Measurements from ENCODE around the gene NRCAM.
"Not testable (repeated sequence)": the region's sequence is repeated elsewhere in the genome, so short reads cannot be mapped to it uniquely, and the experiment has no call there.

NRCAM gene

GRCh38 chr7:108402865-108403264, 53.4 kb downstream of the NRCAM start:
- H3F3A ChIP-seq (ENCODE audit: insufficient read depth, low read length): no peaks in the 10 kb centered on the region
- H2AFZ ChIP-seq (ENCODE audit: low read length): no peak overlapping the region
- no peak overlapping the region for H3K4me3 ChIP-seq (ENCODE audit: low read length)
- no peak overlapping the region for H3K4me2 ChIP-seq (ENCODE audit: low read depth, low read length)
- H3K9me3 ChIP-seq (replicated peaks; ENCODE audit: insufficient read depth, low read length): no peaks in the 10 kb centered on the region
- H3K36me3 ChIP-seq (replicated peaks; ENCODE audit: insufficient read depth, low read length): no peaks in the 10 kb centered on the region
- no peaks in the 10 kb centered on the region for H4K20me1 ChIP-seq (ENCODE audit: insufficient read depth, low read length)
- no peak overlapping the region for H3K27ac ChIP-seq (ENCODE audit: low read length)
- no peak for DNase-seq
- no peaks in the 10 kb centered on the region for H3K9me2 ChIP-seq (replicated peaks; ENCODE audit: insufficient read depth, low read length)
- no peaks in the 10 kb centered on the region for H3K79me2 ChIP-seq (ENCODE audit: low read length)
- no peak overlapping the region for H3K9ac ChIP-seq (ENCODE audit: low read length)
- TF ChIP-seq EZH2 (optimal IDR thresholded peaks at IDR 0.05; ENCODE audit: low read depth, low read length) (no peak), EZH2phosphoT487 (IDR thresholded peaks at IDR 0.05; ENCODE audit: low read length) (no peak), CTCF (IDR thresholded peaks at IDR 0.05; ENCODE audit: low read length) (no peak)
- no peaks in the 10 kb centered on the region for H3K27me3 ChIP-seq (replicated peaks; ENCODE audit: insufficient read depth, low read length)
- no peaks in the 10 kb centered on the region for H3K4me1 ChIP-seq (ENCODE audit: low read length)

GRCh38 chr7:108396080-108396479, 60.2 kb downstream of the NRCAM start:
- H3K4me2 ChIP-seq (ENCODE audit: low read depth, low read length): no peak overlapping the region
- no peak overlapping the region for H3K27ac ChIP-seq (ENCODE audit: low read length)
- no peak overlapping the region for H3K9ac ChIP-seq (ENCODE audit: low read length)
- no peak overlapping the region for H3K4me3 ChIP-seq (ENCODE audit: low read length)
- H3K27me3 ChIP-seq (replicated peaks; ENCODE audit: insufficient read depth, low read length): no peaks in the 10 kb centered on the region
- H3K4me1 ChIP-seq (ENCODE audit: low read length): no peaks in the 10 kb centered on the region
- no peaks in the 10 kb centered on the region for H3K36me3 ChIP-seq (replicated peaks; ENCODE audit: insufficient read depth, low read length)
- no peaks in the 10 kb centered on the region for H4K20me1 ChIP-seq (ENCODE audit: insufficient read depth, low read length)
- no peak overlapping the region for H2AFZ ChIP-seq (ENCODE audit: low read length)
- TF ChIP-seq CTCF (IDR thresholded peaks at IDR 0.05; ENCODE audit: low read length): no peak
- TF ChIP-seq EZH2 (optimal IDR thresholded peaks at IDR 0.05; ENCODE audit: low read depth, low read length): no peak
- TF ChIP-seq EZH2phosphoT487 (IDR thresholded peaks at IDR 0.05; ENCODE audit: low read length): no peak
- DNase-seq: no peak
- H3F3A ChIP-seq (ENCODE audit: insufficient read depth, low read length): no peaks in the 10 kb centered on the region
- H3K79me2 ChIP-seq (ENCODE audit: low read length): no peaks in the 10 kb centered on the region
- H3K9me2 ChIP-seq (replicated peaks; ENCODE audit: insufficient read depth, low read length): 0 out of 2 replicates have a peak, but pooled peaks cover 2% of the 10 kb centered on the region
- no peaks in the 10 kb centered on the region for H3K9me3 ChIP-seq (replicated peaks; ENCODE audit: insufficient read depth, low read length)

GRCh38 chr7:108395426-108395825, 60.8 kb downstream of the NRCAM start:
- H3K27me3 ChIP-seq (replicated peaks; ENCODE audit: insufficient read depth, low read length): no peaks in the 10 kb centered on the region
- TF ChIP-seq EZH2 (optimal IDR thresholded peaks at IDR 0.05; ENCODE audit: low read depth, low read length) (no peak), CTCF (IDR thresholded peaks at IDR 0.05; ENCODE audit: low read length) (no peak)
- H3K79me2 ChIP-seq (ENCODE audit: low read length): no peaks in the 10 kb centered on the region
- H3K9me2 ChIP-seq (replicated peaks; ENCODE audit: insufficient read depth, low read length): 0 out of 2 replicates have a peak, but pooled peaks cover 2% of the 10 kb centered on the region
- H3F3A ChIP-seq (ENCODE audit: insufficient read depth, low read length): no peaks in the 10 kb centered on the region
- H3K4me1 ChIP-seq (ENCODE audit: low read length): no peaks in the 10 kb centered on the region
- no peak overlapping the region for H2AFZ ChIP-seq (ENCODE audit: low read length)
- no peak for DNase-seq
- H3K4me3 ChIP-seq (ENCODE audit: low read length): no peak overlapping the region
- no peaks in the 10 kb centered on the region for H4K20me1 ChIP-seq (ENCODE audit: insufficient read depth, low read length)
- no peak overlapping the region for H3K4me2 ChIP-seq (ENCODE audit: low read depth, low read length)
- H3K36me3 ChIP-seq (replicated peaks; ENCODE audit: insufficient read depth, low read length): no peaks in the 10 kb centered on the region
- no peaks in the 10 kb centered on the region for H3K9me3 ChIP-seq (replicated peaks; ENCODE audit: insufficient read depth, low read length)
- H3K9ac ChIP-seq (ENCODE audit: low read length): no peak overlapping the region
- H3K27ac ChIP-seq (ENCODE audit: low read length): no peak overlapping the region

GRCh38 chr7:108393097-108393496, 63.1 kb downstream of the NRCAM start:
- H3K27ac ChIP-seq (ENCODE audit: low read length); H3F3A ChIP-seq (ENCODE audit: insufficient read depth, low read length); H2AFZ ChIP-seq (ENCODE audit: low read length); H3K4me2 ChIP-seq (ENCODE audit: low read depth, low read length); H3K9ac ChIP-seq (ENCODE audit: low read length); H3K9me2 ChIP-seq (replicated peaks; ENCODE audit: insufficient read depth, low read length); H3K79me2 ChIP-seq (ENCODE audit: low read length); H4K20me1 ChIP-seq (ENCODE audit: insufficient read depth, low read length); H3K27me3 ChIP-seq (replicated peaks; ENCODE audit: insufficient read depth, low read length); H3K4me3 ChIP-seq (ENCODE audit: low read length); DNase-seq; H3K9me3 ChIP-seq (replicated peaks; ENCODE audit: insufficient read depth, low read length); H3K36me3 ChIP-seq (replicated peaks; ENCODE audit: insufficient read depth, low read length); H3K4me1 ChIP-seq (ENCODE audit: low read length): not testable (repeated sequence)

GRCh38 chr7:108387686-108388085, 68.5 kb downstream of the NRCAM start:
- H3K9ac ChIP-seq (ENCODE audit: low read length); H2AFZ ChIP-seq (ENCODE audit: low read length); H3K4me1 ChIP-seq (ENCODE audit: low read length); H3K4me2 ChIP-seq (ENCODE audit: low read depth, low read length); H3K9me3 ChIP-seq (replicated peaks; ENCODE audit: insufficient read depth, low read length); H3K27me3 ChIP-seq (replicated peaks; ENCODE audit: insufficient read depth, low read length); H3F3A ChIP-seq (ENCODE audit: insufficient read depth, low read length); H3K4me3 ChIP-seq (ENCODE audit: low read length); H3K9me2 ChIP-seq (replicated peaks; ENCODE audit: insufficient read depth, low read length); DNase-seq; H3K27ac ChIP-seq (ENCODE audit: low read length); H4K20me1 ChIP-seq (ENCODE audit: insufficient read depth, low read length); H3K79me2 ChIP-seq (ENCODE audit: low read length); H3K36me3 ChIP-seq (replicated peaks; ENCODE audit: insufficient read depth, low read length): not testable (repeated sequence)

Measured in MM.1S (cell line).